Islet of Langerhans (tissue), 1 donor: Measurements from ENCODE around the gene C5.

ENCODE experiments used
- FAIRE-seq: peaks from one replicate; lab custom pipeline; 2011; peaks lifted over from hg19 to GRCh38; lab: Jason Lieb, UNC

C5 gene

GRCh38 chr9:120940573-120940972 lies 109.5 kb downstream of the C5 start:
- no peak for FAIRE-seq

- FAIRE-seq = no peak
Measured at GRCh38 chr9:120938851-120939250, 111.2 kb downstream of the C5 start.

GRCh38 chr9:120937596-120937995 lies 112.5 kb downstream of the C5 start:
- FAIRE-seq = no peak

GRCh38 chr9:120937127-120937526 lies 112.9 kb downstream of the C5 start:
- FAIRE-seq = no peak

GRCh38 chr9:120936764-120937122 lies 113.3 kb downstream of the C5 start:
- no peak for FAIRE-seq

GRCh38 chr9:120936011-120936763 lies 113.9 kb downstream of the C5 start:
- no peak for FAIRE-seq

- FAIRE-seq = no peak
Measured at GRCh38 chr9:120935383-120935857, 114.7 kb downstream of the C5 start.

GRCh38 chr9:120934281-120934680 lies 115.8 kb downstream of the C5 start:
- FAIRE-seq = no peak

GRCh38 chr9:120933310-120934055 lies 116.6 kb downstream of the C5 start:
- FAIRE-seq = no peak

GRCh38 chr9:120932086-120932823 lies 117.8 kb downstream of the C5 start:
- FAIRE-seq = no peak

- FAIRE-seq = no peak
Measured at GRCh38 chr9:120931231-120932085, 118.6 kb downstream of the C5 start.

- FAIRE-seq = no peak
Measured at GRCh38 chr9:120929229-120929791, 120.8 kb downstream of the C5 start.

GRCh38 chr9:120928483-120929228 lies 121.4 kb downstream of the C5 start:
- no peak for FAIRE-seq

GRCh38 chr9:120928015-120928482 lies 122.0 kb downstream of the C5 start:
- FAIRE-seq = no peak

GRCh38 chr9:120927269-120928014 lies 122.6 kb downstream of the C5 start:
- FAIRE-seq = no peak

- FAIRE-seq = no peak
Measured at GRCh38 chr9:120926397-120926928, 123.6 kb downstream of the C5 start, which contains the start of gene TRAF1. Gene TRAF1 (minus strand): TSS chr9:120926796. CDS start chr9:120926075, 721 bp downstream.

GRCh38 chr9:120925535-120926396 lies 124.3 kb downstream of the C5 start:
- FAIRE-seq = no peak

- FAIRE-seq = no peak
Measured at GRCh38 chr9:120924698-120925534, 125.2 kb downstream of the C5 start.
